ENCODE results near the gene PCBP4.

- TF ChIP-seq CTCF (IDR thresholded peaks at IDR 0.05) (no peak), POLR2A (IDR thresholded peaks at IDR 0.05) (no peak)
Measured at GRCh38 chr3:51977446-51978142, 10.3 kb upstream of the PCBP4 start.
